Endodermal cell (in vitro differentiated cells): Measurements from ENCODE around the gene ACSL3. TPM values are rescaled to one million over a fixed set of nuclear protein-coding genes. Genes with fewer than 3 reads are reported as not detected.
"Not testable (repeated sequence)": the region's sequence is repeated elsewhere in the genome, so short reads cannot be mapped to it uniquely, and the experiment has no call there.

ENCODE experiments used
- DNase-seq: peaks from one replicate; pipeline ENCODE4 v3.0.0-alpha.2; 2017
- H3K27ac ChIP-seq: 2 replicates; pipeline ENCODE4 v1.5.1; 2013; ENCODE audit warnings: mild to moderate bottlenecking, low read depth, low read length, moderate library complexity
- H3K27me3 ChIP-seq: 2 replicates; pipeline ENCODE4 v1.6.1; 2013; ENCODE audit warnings: mild to moderate bottlenecking, low read length, moderate library complexity; ENCODE audit not compliant: insufficient read depth, control insufficient read depth, poor library complexity, severe bottlenecking
- H3K36me3 ChIP-seq: 2 replicates; pipeline ENCODE4 v1.7.0; 2013; ENCODE audit warnings: mild to moderate bottlenecking, low read length, moderate library complexity; ENCODE audit not compliant: control insufficient read depth, insufficient read depth
- H3K4me1 ChIP-seq: one replicate; pipeline ENCODE4 v1.7.0; 2013; ENCODE audit warnings: low read length; ENCODE audit not compliant: control insufficient read depth, insufficient read depth
- H3K4me3 ChIP-seq: 2 replicates; pipeline ENCODE4 v1.5.1; 2013; ENCODE audit warnings: mild to moderate bottlenecking, low read length, moderate library complexity
- H3K9ac ChIP-seq: 2 replicates; pipeline ENCODE4 v1.6.1; 2013; ENCODE audit warnings: mild to moderate bottlenecking, low read length, moderate library complexity; ENCODE audit not compliant: poor library complexity, severe bottlenecking; ENCODE audit errors: extremely low read depth
- H3K9me3 ChIP-seq: 2 replicates; pipeline ENCODE4 v1.6.1; 2013; ENCODE audit warnings: mild to moderate bottlenecking, low read length, moderate library complexity; ENCODE audit not compliant: control insufficient read depth
- H3K27ac Mint-ChIP-seq: 2 replicates; pipeline ENCODE4 v1.8.0; 2020; ENCODE audit warnings: mixed read lengths
- H3K27me3 Mint-ChIP-seq: 2 replicates; pipeline ENCODE4 v1.8.0; 2021; ENCODE audit warnings: mild to moderate bottlenecking, mixed read lengths; ENCODE audit not compliant: insufficient read depth
- H3K36me3 Mint-ChIP-seq: 2 replicates; pipeline ENCODE4 v1.8.0; 2020; ENCODE audit warnings: low read depth, mixed read lengths
- H3K4me1 Mint-ChIP-seq: 2 replicates; pipeline ENCODE4 v1.8.0; 2020; ENCODE audit warnings: mixed read lengths
- H3K4me3 Mint-ChIP-seq: 2 replicates; pipeline ENCODE4 v1.8.0; 2020; ENCODE audit warnings: mild to moderate bottlenecking, moderate library complexity, mixed read lengths
- H3K9me3 Mint-ChIP-seq: 2 replicates; pipeline ENCODE4 v1.8.0; 2020; ENCODE audit warnings: mild to moderate bottlenecking, mixed read lengths
- WGBS, 2 experiments: methylation state at CpG; one replicate each; pipeline versions ENCODE4 v1.1.5 to v1.1.7; 2013; ENCODE audit warnings: missing lambda C conversion rate in 2 of 2, mixed read lengths in 1 of 2; ENCODE audit not compliant: insufficient coverage in 1 of 2, insufficient read length in 1 of 2; 5-methylcytosine and 5-hydroxymethylcytosine counted together
- total RNA-seq, 2 donors: library from RNA; stranded (reverse); fragmentation: NEBNext Ultra II Directional in 1 of 2; extraction: Animal tissue kit (Norgen Biotek cat#: 25700) in 1 of 2; gene quantifications; 2 replicates in 1 of 2; 3 replicates in 1 of 2; pipeline ENCODE4 v1.2.1, GENCODE V29; 2021
- TF ChIP-seq, protein P1 (sequence below): fragments of 200-600 bp; sonication (generic); conservative IDR thresholded peaks from 2 replicates; pipeline ENCODE4 v1.5.0; 2021; ENCODE audit warnings: antibody characterized with exemption, mild to moderate bottlenecking

ACSL3 gene
- total RNA-seq, 2 donors from 2014 or later: 65.2 to 65.7 TPM

DNA sequence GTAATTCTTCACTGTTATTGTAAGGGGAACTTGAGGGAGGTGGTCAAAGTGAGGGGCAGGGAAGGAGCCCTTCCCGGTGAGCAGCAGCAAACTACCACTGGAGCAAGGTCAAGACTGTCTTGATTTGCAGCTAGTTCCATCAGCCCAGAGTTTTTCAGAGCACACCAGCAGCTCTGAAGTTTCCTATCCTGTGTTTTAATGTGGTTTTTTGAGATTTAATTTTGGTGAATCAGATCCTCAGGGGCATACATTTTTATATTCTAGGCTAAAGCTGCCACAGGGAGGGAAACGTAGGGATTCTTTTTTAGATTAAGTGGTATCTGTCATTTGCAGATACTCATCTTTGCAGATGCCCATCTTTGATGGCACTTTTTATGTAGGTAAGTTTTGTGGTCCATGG, 124.1 kb downstream of the ACSL3 start:
- WGBS, 2 experiments: 93 to 95% methylated on average over 2 of the region's 2 CpGs

DNA sequence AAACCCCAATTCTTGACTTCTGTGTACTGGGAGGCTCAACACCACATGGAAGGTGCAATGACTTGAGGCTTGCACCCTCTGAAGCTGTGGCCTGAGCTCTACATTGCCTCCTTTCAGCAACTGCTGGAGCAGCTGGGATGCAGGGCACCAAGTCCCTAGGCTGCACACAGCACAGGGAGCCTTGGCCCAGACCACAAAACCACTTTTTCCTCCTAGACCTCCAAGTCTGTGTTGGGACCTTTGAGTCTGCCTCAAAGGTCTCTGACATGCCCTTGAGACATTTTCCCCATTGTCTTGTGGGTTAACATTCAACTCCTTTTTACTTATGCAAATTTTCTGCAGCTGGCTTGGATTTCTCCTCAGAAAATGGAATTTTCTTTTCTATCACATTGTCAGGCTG, 128.6 kb downstream of the ACSL3 start:
- no peaks in the 10 kb centered on the region for H3K27me3 Mint-ChIP-seq
- TF ChIP-seq, protein P1, sequence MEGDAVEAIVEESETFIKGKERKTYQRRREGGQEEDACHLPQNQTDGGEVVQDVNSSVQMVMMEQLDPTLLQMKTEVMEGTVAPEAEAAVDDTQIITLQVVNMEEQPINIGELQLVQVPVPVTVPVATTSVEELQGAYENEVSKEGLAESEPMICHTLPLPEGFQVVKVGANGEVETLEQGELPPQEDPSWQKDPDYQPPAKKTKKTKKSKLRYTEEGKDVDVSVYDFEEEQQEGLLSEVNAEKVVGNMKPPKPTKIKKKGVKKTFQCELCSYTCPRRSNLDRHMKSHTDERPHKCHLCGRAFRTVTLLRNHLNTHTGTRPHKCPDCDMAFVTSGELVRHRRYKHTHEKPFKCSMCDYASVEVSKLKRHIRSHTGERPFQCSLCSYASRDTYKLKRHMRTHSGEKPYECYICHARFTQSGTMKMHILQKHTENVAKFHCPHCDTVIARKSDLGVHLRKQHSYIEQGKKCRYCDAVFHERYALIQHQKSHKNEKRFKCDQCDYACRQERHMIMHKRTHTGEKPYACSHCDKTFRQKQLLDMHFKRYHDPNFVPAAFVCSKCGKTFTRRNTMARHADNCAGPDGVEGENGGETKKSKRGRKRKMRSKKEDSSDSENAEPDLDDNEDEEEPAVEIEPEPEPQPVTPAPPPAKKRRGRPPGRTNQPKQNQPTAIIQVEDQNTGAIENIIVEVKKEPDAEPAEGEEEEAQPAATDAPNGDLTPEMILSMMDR: no peak
- no peak overlapping the region for H3K27ac ChIP-seq
- no peaks in the 10 kb centered on the region for H3K36me3 ChIP-seq
- peaks cover 6% of the 10 kb centered on the region for H3K36me3 Mint-ChIP-seq
- no peak overlapping the region for H3K9ac ChIP-seq
- peaks cover 48% of the 10 kb centered on the region for H3K9me3 Mint-ChIP-seq
- H3K4me1 Mint-ChIP-seq: no peaks in the 10 kb centered on the region
- no peak for DNase-seq
- no peaks in the 10 kb centered on the region for H3K4me1 ChIP-seq
- no peak overlapping the region for H3K27ac Mint-ChIP-seq
- H3K27me3 ChIP-seq: no peaks in the 10 kb centered on the region
- H3K9me3 ChIP-seq: peaks cover 41% of the 10 kb centered on the region
- no peak overlapping the region for H3K4me3 Mint-ChIP-seq
- H3K4me3 ChIP-seq: no peak overlapping the region

More for the DNA sequence above, 124.1 kb downstream of the ACSL3 start:
- H3K9me3 ChIP-seq: peaks cover 34% of the 10 kb centered on the region
- no peak overlapping the region for H3K9ac ChIP-seq
- no peak overlapping the region for H3K27ac ChIP-seq
- Mint-ChIP-seq H3K4me3 (no peak overlapping the region), H3K9me3 (peaks cover 48% of the 10 kb centered on the region), H3K27me3 (no peaks in the 10 kb centered on the region), H3K4me1 (peaks cover 10% of the 10 kb centered on the region), H3K36me3 (peaks cover 8% of the 10 kb centered on the region), H3K27ac (no peak overlapping the region)
- no peaks in the 10 kb centered on the region for H3K27me3 ChIP-seq
- H3K36me3 ChIP-seq: no peaks in the 10 kb centered on the region
- DNase-seq: no peak
- H3K4me3 ChIP-seq: no peak overlapping the region
- TF ChIP-seq, protein P1: no peak
- H3K4me1 ChIP-seq: no peaks in the 10 kb centered on the region

DNA sequence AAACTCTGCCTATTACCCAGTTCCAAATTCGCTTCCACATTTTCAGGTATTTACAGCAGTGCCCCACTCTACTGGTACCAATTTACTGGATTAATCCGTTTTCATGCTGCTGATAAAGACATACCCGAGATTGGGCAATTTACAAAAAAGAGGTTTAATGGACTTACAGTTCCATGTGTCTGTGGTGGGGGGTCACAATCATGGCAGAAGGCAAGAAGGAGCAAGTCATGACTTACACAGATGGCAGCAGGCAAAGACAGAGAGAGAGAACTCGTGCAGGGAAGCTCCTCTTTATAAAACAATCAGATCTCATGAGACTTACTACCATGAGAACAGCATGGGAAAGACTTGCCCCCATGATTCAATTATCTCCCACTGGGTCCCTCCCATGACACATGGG, 129.4 kb downstream of the ACSL3 start:
- not testable (repeated sequence) for H3K4me1 ChIP-seq, H3K4me3 ChIP-seq, H3K27me3 ChIP-seq, H3K36me3 Mint-ChIP-seq, H3K27me3 Mint-ChIP-seq, H3K36me3 ChIP-seq, H3K4me1 Mint-ChIP-seq, H3K27ac ChIP-seq, H3K27ac Mint-ChIP-seq, H3K9ac ChIP-seq, H3K4me3 Mint-ChIP-seq, DNase-seq
- peaks cover 43% of the 10 kb centered on the region for H3K9me3 Mint-ChIP-seq
- H3K9me3 ChIP-seq: peaks cover 35% of the 10 kb centered on the region
- 89 to 95% methylated on average over 4 of the region's 4 CpGs for WGBS, 2 experiments

DNA sequence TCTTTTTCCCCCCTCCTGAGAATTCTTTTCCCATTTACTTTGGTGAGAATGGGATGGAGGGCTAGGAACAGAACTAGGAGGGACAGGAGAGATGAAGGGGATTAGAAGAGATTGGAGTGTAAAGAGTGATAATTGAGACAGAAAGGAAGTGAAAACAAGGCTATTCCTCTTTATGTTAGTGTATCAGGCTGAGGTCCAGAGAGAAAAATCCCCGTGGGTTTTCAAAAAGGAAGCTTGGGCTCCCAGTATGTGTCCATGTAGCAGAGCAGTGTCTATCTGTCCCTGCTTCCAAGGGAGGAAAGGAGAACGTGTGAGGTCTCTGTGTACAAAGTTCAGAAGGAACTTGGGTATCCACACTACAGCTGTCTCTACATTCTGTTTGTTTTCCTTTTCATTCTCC, 131.3 kb downstream of the ACSL3 start:
- 86% methylated on average over 2 of the region's 2 CpGs; no CpG with 5 or more reads in 1 of the 2 experiments for WGBS, 2 experiments
- Histone ChIP-seq H3K27me3 (no peaks in the 10 kb centered on the region), H3K9me3 (peaks cover 23% of the 10 kb centered on the region), H3K27ac (no peak overlapping the region), H3K4me3 (no peak overlapping the region), H3K36me3 (no peaks in the 10 kb centered on the region), H3K4me1 (no peaks in the 10 kb centered on the region), H3K9ac (no peak overlapping the region)
- Mint-ChIP-seq H3K36me3 (peaks cover 6% of the 10 kb centered on the region), H3K27me3 (no peaks in the 10 kb centered on the region), H3K9me3 (peaks cover 30% of the 10 kb centered on the region), H3K4me3 (no peak overlapping the region), H3K4me1 (no peaks in the 10 kb centered on the region), H3K27ac (no peak overlapping the region)
- TF ChIP-seq, protein P1: no peak
- DNase-seq: no peak
